Measurements from ENCODE around the gene EARS2.

The EARS2 gene

GRCh38 chr16:23478566-23478965, 78.6 kb downstream of the EARS2 start:
- no peak overlapping the region for H3K4me3 ChIP-seq (ENCODE audit: control insufficient read depth, low read depth, low read length)
- no peak for DNase-seq (ENCODE audit: low read depth)
- no peak for TF ChIP-seq CTCF (conservative IDR thresholded peaks at IDR 0.05; ENCODE audit: control insufficient read depth, insufficient read depth, low read depth, low read length)

GRCh38 chr16:23476289-23476688, 80.9 kb downstream of the EARS2 start:
- no peak for DNase-seq (ENCODE audit: low read depth)
- H3K4me3 ChIP-seq (ENCODE audit: control insufficient read depth, low read depth, low read length): no peak overlapping the region
- TF ChIP-seq CTCF (conservative IDR thresholded peaks at IDR 0.05; ENCODE audit: control insufficient read depth, insufficient read depth, low read depth, low read length): no peak
